Stimulated activated naive B cell treated with anti-CD40 and anti-IgM and Interleukin-4, amounts not matched to agents 10 μg/mL and 1 μg/mL and 100 μg/mL, for 72 hours (primary cell): ENCODE data around the gene ADAMTS12.

Experiments used
- ATAC-seq, 2 donors: fragments of 150-1000 bp; cut with Tn5 transposase; replicated peaks; 2 replicates each; pipeline ENCODE4 v1.10.0; 2021; ENCODE audit warnings: moderate library complexity in 1 of 2
- DNase-seq: peaks from one replicate; pipeline ENCODE4 v3.0.0; 2021
- H3K27ac Mint-ChIP-seq: one replicate; pipeline ENCODE4 v1.8.0; 2022; ENCODE audit warnings: mild to moderate bottlenecking, mixed read lengths
- H3K27me3 Mint-ChIP-seq, 2 donors: one replicate each; pipeline ENCODE4 v1.8.0; 2022; ENCODE audit warnings: mixed read lengths in 2 of 2
- H3K36me3 Mint-ChIP-seq, 2 donors: one replicate each; pipeline ENCODE4 v1.8.0; 2022; ENCODE audit warnings: mixed read lengths in 2 of 2, mild to moderate bottlenecking in 1 of 2
- H3K4me1 Mint-ChIP-seq, 2 donors: one replicate each; pipeline ENCODE4 v1.8.0; 2022; ENCODE audit warnings: mixed read lengths in 2 of 2, mild to moderate bottlenecking in 1 of 2
- H3K4me3 Mint-ChIP-seq, 2 donors: one replicate each; pipeline ENCODE4 v1.8.0; 2022; ENCODE audit warnings: mild to moderate bottlenecking in 2 of 2, mixed read lengths in 2 of 2, moderate library complexity in 1 of 2
- H3K9me3 Mint-ChIP-seq, 2 donors: one replicate each; pipeline ENCODE4 v1.8.0; 2022; ENCODE audit warnings: mixed read lengths in 2 of 2, mild to moderate bottlenecking in 1 of 2

ADAMTS12 gene

DNA sequence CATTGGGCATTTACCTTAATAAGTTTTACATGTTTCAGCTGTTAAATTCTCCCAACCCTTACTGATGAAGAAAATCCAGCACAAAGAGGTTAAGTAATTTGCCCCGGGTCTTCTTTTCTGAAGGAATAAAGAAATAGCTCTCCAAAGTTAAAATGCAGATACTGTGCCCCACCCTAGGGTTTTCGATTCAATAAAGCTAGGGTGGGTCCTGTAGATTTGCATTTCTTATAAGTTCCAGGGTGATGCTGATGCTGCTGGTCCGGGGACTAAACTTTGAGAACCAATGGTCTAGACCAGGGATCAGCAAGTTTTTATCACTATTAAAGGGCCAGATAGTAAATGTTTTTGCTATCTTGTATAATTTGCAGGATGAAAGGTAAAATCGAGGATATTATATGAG, 156.7 kb downstream of the ADAMTS12 start:
- H3K4me1 Mint-ChIP-seq = no peaks in the 10 kb centered on the region
- peaks cover 0 to under 1% of the 10 kb centered on the region in 2 donors for H3K9me3 Mint-ChIP-seq
- H3K27ac Mint-ChIP-seq = no peak overlapping the region
- no peaks in the 10 kb centered on the region for H3K27me3 Mint-ChIP-seq
- ATAC-seq (no peak), DNase-seq (no peak)
- H3K4me3 Mint-ChIP-seq = no peak overlapping the region
- no peaks in the 10 kb centered on the region for H3K36me3 Mint-ChIP-seq

DNA sequence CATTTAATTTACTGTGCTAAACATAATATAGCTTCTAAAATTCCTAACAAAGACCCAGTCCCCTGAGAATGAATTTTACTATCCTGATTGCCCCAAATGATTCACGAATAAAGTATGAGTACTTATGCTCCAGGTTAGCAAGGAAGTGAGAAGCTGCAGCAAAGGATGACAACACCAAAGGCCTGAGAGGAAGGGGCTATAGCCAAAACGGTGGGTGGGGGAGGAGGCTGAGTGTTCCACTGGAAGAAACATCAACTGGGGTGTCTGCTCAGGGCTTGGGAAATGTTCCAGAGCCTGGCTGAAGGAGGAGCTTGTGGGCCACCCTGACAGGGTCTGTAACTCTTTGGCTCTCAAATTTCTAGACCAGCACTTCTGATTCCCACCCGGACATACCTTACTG, 157.3 kb downstream of the ADAMTS12 start:
- ATAC-seq (no peak), DNase-seq (no peak)
- H3K27ac Mint-ChIP-seq = no peak overlapping the region
- no peaks in the 10 kb centered on the region for H3K27me3 Mint-ChIP-seq
- H3K9me3 Mint-ChIP-seq = peaks cover 0 to 1% of the 10 kb centered on the region in 2 donors
- H3K36me3 Mint-ChIP-seq = no peaks in the 10 kb centered on the region
- H3K4me3 Mint-ChIP-seq = no peak overlapping the region
- no peaks in the 10 kb centered on the region for H3K4me1 Mint-ChIP-seq

DNA sequence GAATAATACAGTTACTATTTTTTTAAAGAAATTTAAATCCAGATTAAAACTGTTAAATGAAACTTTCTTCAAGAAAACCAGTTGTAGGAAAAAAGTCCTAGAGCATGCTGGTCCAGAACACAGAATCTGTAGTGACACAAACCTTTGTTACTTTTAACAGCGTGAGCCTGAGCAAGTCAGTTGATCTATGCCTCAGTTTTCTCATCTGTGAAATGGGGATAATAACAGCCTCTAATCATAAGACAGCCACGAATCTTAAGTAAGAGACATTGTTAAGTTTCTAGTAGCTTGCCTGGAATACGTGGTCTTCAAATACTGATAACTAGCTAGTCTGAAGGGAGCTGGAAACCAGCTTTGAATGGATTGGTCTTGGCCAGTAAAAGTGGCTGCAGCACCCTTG, 158.6 kb downstream of the ADAMTS12 start:
- Mint-ChIP-seq H3K4me1 (no peaks in the 10 kb centered on the region), H3K27ac (no peak overlapping the region), H3K4me3 (no peak overlapping the region), H3K36me3 (no peaks in the 10 kb centered on the region), H3K27me3 (no peaks in the 10 kb centered on the region), H3K9me3 (peaks cover 0 to 1% of the 10 kb centered on the region in 2 donors)
- DNase-seq (no peak), ATAC-seq (no peak)

DNA sequence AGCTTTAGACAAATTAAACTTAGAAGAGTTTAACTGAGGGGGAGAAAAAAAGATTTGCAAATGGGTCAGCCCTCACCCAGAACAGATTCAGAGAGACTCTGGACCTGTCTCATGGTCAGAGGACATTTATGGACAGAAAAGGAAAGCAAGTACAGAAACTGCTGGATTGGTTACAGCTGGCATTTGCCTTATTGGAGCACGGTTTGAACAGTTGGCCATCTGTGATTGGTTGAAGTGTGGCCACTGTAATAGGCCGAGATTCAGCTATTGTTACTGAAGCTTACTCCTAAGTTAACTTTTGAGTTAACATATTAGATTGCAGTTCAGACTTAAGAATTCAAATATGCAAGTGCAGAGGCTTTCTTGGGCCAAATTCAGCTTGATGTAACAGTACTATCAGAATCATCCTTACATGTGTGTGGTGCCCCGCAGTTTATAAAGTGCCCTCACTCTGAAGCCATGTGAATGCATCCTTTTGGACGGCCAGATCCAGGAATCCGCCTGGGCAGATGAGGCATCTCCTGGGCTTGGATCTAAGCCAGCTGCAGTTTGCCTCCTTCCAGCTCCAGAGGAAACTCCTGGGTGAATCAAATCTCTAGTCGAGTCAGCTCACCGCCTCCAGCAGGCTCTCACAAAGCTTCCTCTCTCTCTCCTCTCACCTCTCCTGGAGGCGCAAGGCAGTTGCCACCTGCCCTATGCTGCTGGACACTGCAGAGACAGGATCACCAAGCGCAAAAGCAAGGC, 165.2 kb downstream of the ADAMTS12 start:
- Mint-ChIP-seq H3K9me3 (peaks cover 0 to 1% of the 10 kb centered on the region in 2 donors), H3K4me1 (no peaks in the 10 kb centered on the region), H3K36me3 (no peaks in the 10 kb centered on the region), H3K27me3 (no peaks in the 10 kb centered on the region), H3K4me3 (no peak overlapping the region), H3K27ac (no peak overlapping the region)
- DNase-seq (no peak), ATAC-seq (no peak)

DNA sequence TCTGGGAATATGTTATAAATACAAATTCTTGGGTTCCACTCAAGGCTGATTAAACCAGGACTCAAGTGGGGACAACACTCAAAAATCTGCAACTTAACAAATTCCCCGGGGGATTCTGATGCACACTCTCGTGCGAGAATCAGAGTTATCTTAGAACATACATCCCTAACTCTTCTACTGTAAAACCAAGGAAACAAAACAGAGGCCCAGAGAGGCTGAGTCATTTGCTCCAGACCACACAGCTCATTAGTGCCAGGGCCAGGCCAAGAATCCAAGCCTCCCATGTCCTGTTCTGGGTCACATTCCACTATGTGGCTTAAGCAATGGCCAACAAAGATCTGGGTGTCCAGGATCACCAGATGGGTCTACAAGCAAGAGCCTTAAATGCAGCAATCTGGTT, 166.0 kb downstream of the ADAMTS12 start:
- DNase-seq (no peak), ATAC-seq (no peak)
- H3K36me3 Mint-ChIP-seq = no peaks in the 10 kb centered on the region
- H3K9me3 Mint-ChIP-seq = peaks cover 0 to 1% of the 10 kb centered on the region in 2 donors
- no peaks in the 10 kb centered on the region for H3K27me3 Mint-ChIP-seq
- H3K4me3 Mint-ChIP-seq = no peak overlapping the region
- H3K27ac Mint-ChIP-seq = no peak overlapping the region
- no peaks in the 10 kb centered on the region for H3K4me1 Mint-ChIP-seq

DNA sequence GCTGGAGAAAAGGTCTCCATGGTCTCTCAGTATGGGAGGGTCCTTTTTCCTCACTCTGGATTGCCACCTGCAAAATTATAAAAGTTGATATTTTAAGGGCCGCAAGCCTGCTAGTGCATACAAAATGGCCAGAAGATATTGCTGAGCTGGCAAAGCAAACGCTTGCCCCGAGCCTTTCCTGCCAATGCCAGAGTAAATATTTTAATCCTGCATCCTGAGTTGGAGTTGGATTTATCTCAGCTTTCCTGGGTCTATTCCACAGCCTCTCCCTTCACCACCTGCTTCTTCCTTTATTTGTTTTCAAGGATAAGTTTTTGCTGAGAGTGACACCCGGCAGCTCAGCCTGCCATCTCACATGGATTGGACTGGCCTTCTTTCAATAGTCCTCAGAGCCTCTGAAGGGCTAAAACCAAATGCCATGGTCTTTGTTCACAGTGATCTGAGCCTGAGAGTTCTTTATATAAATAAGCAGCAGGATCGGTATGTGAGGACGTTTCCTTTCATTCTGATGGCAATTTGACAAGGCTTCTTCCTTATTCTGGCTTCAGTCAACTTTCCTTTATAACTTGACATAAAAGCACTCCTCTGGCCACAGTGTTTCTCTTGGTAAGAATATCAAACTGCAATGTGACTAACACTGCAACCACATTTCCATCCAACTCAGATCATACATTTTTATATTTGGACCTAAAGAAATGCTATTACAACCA, 170.1 kb downstream of the ADAMTS12 start:
- Mint-ChIP-seq H3K27me3 (no peaks in the 10 kb centered on the region), H3K36me3 (no peaks in the 10 kb centered on the region), H3K27ac (no peak overlapping the region), H3K4me1 (no peaks in the 10 kb centered on the region), H3K9me3 (no peaks in the 10 kb centered on the region), H3K4me3 (no peak overlapping the region)
- ATAC-seq (no peak), DNase-seq (no peak)

DNA sequence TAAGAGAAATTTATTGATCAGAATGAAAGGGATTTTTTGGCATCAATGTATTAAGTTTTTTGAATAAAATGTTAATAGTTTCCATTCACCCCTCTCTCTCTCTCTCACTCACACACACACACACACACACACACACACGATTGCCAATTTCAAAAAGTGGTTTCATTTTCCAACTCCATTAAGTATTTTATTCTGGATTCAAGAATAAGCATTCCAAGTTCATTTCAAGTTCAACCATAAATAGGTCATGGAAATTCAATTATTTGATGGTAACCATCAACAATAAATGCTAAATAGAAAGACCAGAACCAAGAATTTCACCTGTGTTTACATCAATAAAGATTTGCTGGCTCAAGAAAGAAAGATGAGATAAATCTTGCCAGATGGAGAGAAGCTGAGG, 171.6 kb downstream of the ADAMTS12 start:
- H3K27me3 Mint-ChIP-seq = no peaks in the 10 kb centered on the region
- DNase-seq (no peak), ATAC-seq (no peak)
- no peaks in the 10 kb centered on the region for H3K4me1 Mint-ChIP-seq
- H3K4me3 Mint-ChIP-seq = no peak overlapping the region
- H3K9me3 Mint-ChIP-seq = no peaks in the 10 kb centered on the region
- no peaks in the 10 kb centered on the region for H3K36me3 Mint-ChIP-seq
- H3K27ac Mint-ChIP-seq = no peak overlapping the region

DNA sequence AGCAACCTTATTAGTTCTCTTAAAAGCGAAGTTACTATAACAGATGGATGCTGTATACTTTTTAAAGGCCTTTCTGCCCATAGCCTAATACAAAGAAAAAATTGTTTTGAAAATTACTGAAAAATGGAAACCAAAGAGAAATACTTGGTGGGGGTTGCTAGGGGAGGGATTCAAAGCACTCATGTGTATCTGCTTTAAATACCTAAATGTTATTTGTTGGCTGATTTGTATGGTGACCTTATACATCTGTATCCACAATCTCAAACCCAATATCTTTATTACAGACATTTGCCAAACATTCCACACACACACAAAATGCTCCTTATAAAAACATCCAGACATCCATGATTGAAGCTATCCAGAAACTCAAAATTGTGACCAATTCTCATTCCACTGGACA, 172.0 kb downstream of the ADAMTS12 start:
- ATAC-seq (no peak), DNase-seq (no peak)
- Mint-ChIP-seq H3K27ac (no peak overlapping the region), H3K4me3 (no peak overlapping the region), H3K9me3 (no peaks in the 10 kb centered on the region), H3K36me3 (no peaks in the 10 kb centered on the region), H3K4me1 (no peaks in the 10 kb centered on the region), H3K27me3 (no peaks in the 10 kb centered on the region)

DNA sequence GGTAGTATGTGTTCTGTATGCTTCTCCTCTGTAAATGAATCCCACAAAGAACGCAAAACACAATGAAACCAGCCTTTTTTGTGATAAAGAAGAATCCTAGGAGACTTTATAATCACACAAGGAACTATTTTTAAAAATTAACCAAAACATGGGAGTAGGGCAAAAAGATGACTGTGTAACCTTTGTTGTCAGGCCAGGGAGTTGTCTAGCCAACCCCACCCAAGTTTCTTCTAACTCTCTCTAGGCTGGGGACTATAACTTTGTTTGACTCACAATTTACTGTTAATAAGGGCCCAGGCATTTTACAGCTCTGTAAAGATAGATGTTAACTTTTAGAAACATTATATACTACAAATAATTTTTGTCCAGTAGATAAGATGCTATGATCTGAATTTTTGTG, 176.1 kb downstream of the ADAMTS12 start:
- no peaks in the 10 kb centered on the region for H3K36me3 Mint-ChIP-seq
- H3K4me1 Mint-ChIP-seq = no peaks in the 10 kb centered on the region
- no peak overlapping the region for H3K27ac Mint-ChIP-seq
- no peak for ATAC-seq
- no peak for DNase-seq
- no peak overlapping the region for H3K4me3 Mint-ChIP-seq
- H3K27me3 Mint-ChIP-seq = no peaks in the 10 kb centered on the region
- H3K9me3 Mint-ChIP-seq = peaks cover 5 to 8% of the 10 kb centered on the region in 2 donors

DNA sequence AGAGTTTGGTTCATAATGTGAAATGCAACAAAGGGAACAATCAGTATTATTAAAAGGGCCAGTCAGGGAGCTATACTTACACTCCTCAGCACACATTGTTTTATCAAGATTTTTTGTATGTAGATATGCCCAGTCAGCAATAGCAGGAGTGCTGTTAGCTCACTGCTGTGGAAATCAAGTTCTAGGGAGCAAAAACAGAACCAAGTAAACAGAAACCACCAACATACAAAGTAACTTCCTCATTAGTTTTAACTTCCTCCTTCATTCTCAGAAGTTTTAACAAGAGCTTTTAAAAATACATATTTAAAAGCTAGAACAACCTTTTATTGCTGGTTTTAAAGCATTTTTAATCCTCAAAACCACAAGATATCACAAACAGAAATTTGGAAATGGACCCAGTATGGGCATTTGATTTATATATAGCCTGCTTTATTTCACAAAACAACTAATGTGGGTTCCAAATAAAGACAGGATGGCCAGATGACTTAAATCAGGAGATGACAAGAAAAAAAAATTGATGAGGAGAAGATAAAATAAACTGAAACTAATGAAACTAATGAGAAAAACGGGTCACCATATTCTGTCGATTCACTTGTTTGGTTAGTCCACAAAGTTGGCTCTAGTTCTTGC, 178.5 kb downstream of the ADAMTS12 start:
- peaks cover 8 to 11% of the 10 kb centered on the region in 2 donors for H3K9me3 Mint-ChIP-seq
- no peak overlapping the region for H3K4me3 Mint-ChIP-seq

DNA sequence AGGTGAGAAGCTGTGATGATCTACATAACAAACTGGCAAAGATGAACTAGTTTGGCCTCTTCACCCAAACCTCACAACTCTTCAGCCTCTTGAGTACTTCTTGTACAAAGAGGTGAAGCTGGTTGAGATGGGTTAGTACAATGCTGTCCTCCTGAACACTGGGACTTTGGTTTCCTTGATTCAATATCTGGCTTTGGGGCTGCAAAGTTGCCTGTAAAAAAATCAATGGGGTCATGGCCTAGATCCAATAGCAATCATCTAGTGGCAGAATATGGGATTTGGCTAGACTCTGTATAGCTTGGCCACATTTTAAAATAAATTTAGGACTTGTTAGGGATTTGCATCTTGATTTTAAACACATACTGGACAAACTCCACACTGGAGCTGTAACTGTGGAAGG, 179.1 kb downstream of the ADAMTS12 start:
- DNase-seq = no peak
- Mint-ChIP-seq H3K4me1 (no peaks in the 10 kb centered on the region), H3K27me3 (no peaks in the 10 kb centered on the region), H3K27ac (no peak overlapping the region), H3K9me3 (peaks cover 8 to 11% of the 10 kb centered on the region in 2 donors), H3K4me3 (no peak overlapping the region), H3K36me3 (no peaks in the 10 kb centered on the region)
- ATAC-seq = no peak

More for the DNA sequence above, 178.5 kb downstream of the ADAMTS12 start:
- H3K36me3 Mint-ChIP-seq = no peaks in the 10 kb centered on the region
- H3K4me1 Mint-ChIP-seq = no peaks in the 10 kb centered on the region
- H3K27ac Mint-ChIP-seq = no peak overlapping the region
- no peak for DNase-seq
- ATAC-seq = no peak
- no peaks in the 10 kb centered on the region for H3K27me3 Mint-ChIP-seq

DNA sequence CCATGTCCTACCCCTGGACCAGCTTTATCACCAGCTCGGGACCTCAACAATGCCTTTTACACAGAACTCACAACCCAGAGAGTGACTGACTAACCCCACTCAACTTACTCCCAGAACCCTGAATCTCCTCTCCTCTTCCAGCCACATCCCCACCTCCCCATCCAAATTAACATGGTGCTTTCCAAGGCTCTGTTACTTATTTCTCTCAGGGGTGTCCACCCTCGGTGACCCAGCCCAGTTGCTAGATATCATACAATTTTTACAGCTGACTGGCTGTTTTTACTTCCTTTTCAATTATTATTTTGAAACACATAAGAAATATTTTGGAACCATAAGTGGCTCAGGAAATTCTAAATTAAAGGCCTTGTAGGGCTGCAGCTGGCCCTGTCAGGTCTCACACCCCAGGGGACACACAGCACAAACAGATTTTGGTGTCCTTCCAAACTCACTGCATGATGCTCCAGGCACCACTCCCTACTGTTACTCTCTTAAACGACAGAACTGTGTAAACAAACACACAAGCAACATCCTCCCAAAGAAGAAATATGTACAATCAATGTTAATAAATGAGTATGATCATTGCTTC, 180.6 kb downstream of the ADAMTS12 start:
- H3K9me3 Mint-ChIP-seq = peaks cover 12 to 18% of the 10 kb centered on the region in 2 donors
- H3K27me3 Mint-ChIP-seq = no peaks in the 10 kb centered on the region
- no peak overlapping the region for H3K4me3 Mint-ChIP-seq
- H3K4me1 Mint-ChIP-seq = no peaks in the 10 kb centered on the region
- H3K27ac Mint-ChIP-seq = no peak overlapping the region
- no peaks in the 10 kb centered on the region for H3K36me3 Mint-ChIP-seq
- ATAC-seq (no peak), DNase-seq (no peak)

DNA sequence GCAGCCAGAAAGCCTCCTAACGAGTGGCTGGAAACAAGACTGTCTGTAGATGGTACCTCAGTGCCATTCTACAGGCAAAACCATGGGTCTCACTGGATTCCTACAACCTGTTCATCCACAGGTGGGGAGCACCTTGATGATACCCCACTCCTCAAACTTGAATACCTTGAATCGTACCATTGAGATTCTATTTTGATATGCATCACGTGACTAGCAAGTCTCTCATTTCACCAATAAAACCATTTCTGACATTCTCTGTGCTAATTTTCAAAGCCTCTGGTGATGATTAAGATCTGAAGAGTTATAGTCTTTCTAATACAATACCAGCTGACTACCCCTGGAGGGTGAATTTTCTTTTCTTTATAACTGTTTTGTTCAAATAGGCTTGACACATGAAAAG, 188.9 kb downstream of the ADAMTS12 start:
- H3K27me3 Mint-ChIP-seq = no peaks in the 10 kb centered on the region

DNA sequence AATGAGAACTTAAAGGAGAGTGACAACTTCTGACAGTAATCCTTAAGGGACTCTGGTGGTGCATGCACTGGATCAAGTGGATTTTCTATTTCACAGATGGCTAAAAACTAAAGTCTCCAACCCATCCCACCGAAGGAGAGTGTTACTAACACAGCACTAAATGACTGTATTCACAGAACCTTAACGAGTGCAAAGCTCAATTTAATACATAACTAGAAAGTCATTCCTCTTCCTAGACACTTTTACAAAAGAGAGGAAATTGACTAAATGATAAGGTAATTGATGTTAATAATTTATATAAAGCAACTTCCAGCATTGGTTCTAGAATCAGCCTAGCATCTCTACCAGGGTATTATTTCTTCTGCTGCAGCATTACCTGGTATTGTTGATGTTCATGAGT, 189.8 kb downstream of the ADAMTS12 start:
- ATAC-seq = no peak
- Mint-ChIP-seq H3K36me3 (no peaks in the 10 kb centered on the region), H3K9me3 (peaks cover 6% of the 10 kb centered on the region in 2 donors), H3K4me3 (no peak overlapping the region), H3K4me1 (no peaks in the 10 kb centered on the region), H3K27ac (no peak overlapping the region), H3K27me3 (no peaks in the 10 kb centered on the region)
- no peak for DNase-seq

More for the DNA sequence above, 188.9 kb downstream of the ADAMTS12 start:
- Mint-ChIP-seq H3K4me1 (no peaks in the 10 kb centered on the region), H3K4me3 (no peak overlapping the region), H3K9me3 (peaks cover 8% of the 10 kb centered on the region in 2 donors), H3K36me3 (no peaks in the 10 kb centered on the region), H3K27ac (no peak overlapping the region)
- DNase-seq (no peak), ATAC-seq (no peak)
